ENCODE measurements around the gene KCNK7.

DNA sequence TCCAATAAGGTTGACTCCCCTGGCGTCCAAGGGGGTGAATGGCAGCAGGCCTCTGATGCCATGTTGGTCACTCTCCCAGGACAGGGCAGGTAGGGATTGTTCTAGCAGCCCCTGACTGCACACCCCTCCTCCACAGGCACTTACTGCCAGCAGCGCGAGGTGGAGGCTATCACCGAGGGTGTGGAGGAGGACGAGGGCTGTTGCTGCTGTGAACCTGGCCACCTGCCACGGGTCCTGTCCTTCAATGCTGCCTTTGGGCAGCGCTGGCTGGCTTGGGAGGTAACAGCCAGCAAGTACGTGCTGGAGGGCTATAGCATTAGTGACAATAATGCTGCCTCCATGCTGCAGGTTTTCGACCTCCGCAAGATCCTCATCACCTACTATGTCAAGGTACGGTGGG is 34.6 kb upstream of the KCNK7 start:
- TF ChIP-seq ISL1 (CRISPR knock-in tag; IDR thresholded peaks at IDR 0.05) (no peak), ZFP3 (CRISPR knock-in tag; IDR thresholded peaks at IDR 0.05) (no peak), RARB (CRISPR knock-in tag; IDR thresholded peaks at IDR 0.05) (no peak), ZFP30 (CRISPR knock-in tag; IDR thresholded peaks at IDR 0.05) (no peak), ARNTL (CRISPR knock-in tag; IDR thresholded peaks at IDR 0.05; ENCODE audit: borderline replicate concordance, low read depth) (no peak), PPARA (CRISPR knock-in tag; IDR thresholded peaks at IDR 0.05; ENCODE audit: borderline replicate concordance) (no peak), TCF4 (CRISPR knock-in tag; IDR thresholded peaks at IDR 0.05; ENCODE audit: borderline replicate concordance) (no peak), SNAI2 (CRISPR knock-in tag; IDR thresholded peaks at IDR 0.05) (no peak)
- TF ChIP-seq, protein P1, sequence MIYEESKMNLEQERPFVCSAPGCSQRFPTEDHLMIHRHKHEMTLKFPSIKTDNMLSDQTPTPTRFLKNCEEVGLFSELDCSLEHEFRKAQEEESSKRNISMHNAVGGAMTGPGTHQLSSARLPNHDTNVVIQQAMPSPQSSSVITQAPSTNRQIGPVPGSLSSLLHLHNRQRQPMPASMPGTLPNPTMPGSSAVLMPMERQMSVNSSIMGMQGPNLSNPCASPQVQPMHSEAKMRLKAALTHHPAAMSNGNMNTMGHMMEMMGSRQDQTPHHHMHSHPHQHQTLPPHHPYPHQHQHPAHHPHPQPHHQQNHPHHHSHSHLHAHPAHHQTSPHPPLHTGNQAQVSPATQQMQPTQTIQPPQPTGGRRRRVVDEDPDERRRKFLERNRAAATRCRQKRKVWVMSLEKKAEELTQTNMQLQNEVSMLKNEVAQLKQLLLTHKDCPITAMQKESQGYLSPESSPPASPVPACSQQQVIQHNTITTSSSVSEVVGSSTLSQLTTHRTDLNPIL (CRISPR knock-in tag; IDR thresholded peaks at IDR 0.05; ENCODE audit: low read depth), result no peak

Measured in SK-N-SH treated with all-trans-retinoic acid at 6 μM for 48 hours (cell line).